ENCODE results near the gene SMIM43.

Gene SMIM43

DNA sequence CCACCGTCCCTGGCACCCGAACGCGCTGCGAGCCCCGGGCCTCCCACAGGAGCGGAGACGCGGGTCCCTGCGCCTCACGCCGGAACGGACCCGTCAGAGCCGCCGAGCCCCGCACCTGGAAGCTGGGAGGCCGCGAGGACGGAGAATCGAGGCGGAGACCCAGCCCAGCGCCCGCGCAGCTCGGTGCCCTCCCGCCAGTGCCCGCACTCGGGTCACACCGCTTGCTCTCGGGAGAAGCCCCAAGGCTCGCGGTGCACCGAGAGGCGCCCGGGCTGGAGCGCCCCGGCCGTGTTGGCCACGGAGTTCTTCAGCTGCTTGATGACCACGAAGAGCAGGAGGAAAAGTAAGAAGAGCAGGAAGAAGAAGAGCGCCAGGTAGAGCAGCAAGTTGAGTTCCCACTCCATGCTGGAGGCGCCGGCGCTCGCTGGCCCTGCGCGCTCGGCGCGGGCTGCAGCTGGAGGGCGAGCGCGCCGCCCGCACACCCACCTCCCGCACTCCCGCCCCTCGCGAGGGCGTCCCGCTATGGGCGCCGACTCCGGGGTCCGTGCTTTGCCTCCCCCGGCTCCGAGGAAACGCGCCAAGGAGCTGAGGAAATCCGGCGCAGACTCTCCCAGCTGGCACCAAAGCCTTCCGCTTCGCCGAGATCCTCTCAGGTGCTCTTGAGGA lies at the start of gene SMIM43:
Gene SMIM43, minus strand, starts transcription at position 463 of the 666 bp plus-strand sequence. Its CDS starts 59 bp downstream, at position 404.
- ChIA-PET CTCF (no interaction called here), POLR2A (ENCODE audit: low non-redundant PET) (no interaction called here)
- no peak within 1 kb of the TSS for H3K27ac ChIP-seq
- peak; percentile 5 for DNase-seq (ENCODE audit: low spot score)
- TF ChIP-seq, protein P1, sequence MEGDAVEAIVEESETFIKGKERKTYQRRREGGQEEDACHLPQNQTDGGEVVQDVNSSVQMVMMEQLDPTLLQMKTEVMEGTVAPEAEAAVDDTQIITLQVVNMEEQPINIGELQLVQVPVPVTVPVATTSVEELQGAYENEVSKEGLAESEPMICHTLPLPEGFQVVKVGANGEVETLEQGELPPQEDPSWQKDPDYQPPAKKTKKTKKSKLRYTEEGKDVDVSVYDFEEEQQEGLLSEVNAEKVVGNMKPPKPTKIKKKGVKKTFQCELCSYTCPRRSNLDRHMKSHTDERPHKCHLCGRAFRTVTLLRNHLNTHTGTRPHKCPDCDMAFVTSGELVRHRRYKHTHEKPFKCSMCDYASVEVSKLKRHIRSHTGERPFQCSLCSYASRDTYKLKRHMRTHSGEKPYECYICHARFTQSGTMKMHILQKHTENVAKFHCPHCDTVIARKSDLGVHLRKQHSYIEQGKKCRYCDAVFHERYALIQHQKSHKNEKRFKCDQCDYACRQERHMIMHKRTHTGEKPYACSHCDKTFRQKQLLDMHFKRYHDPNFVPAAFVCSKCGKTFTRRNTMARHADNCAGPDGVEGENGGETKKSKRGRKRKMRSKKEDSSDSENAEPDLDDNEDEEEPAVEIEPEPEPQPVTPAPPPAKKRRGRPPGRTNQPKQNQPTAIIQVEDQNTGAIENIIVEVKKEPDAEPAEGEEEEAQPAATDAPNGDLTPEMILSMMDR (conservative IDR thresholded peaks at IDR 0.05; ENCODE audit: low read depth) = no peak

DNA sequence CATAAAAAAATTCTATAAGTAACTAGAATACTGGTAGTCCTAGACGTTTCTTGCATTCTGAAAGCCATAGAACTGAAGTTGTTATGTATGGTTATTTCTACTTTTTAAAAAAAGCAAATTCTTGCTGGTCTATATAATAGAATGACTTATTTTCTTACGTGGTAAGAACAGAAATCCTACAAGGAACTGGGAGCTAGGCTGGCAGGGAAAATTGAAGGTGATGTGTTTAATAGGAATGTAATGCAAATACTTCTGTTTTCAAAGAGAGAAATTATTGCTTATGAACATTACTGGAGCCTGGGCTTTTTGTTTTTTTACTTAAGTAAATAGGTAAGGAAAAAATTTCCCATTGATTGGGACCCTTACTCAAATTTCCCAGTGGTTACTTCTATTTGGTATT lies 49.8 kb upstream of the SMIM43 start:
- H3K27ac ChIP-seq = no peak overlapping the region
- no peak for DNase-seq (ENCODE audit: low spot score)
- TF ChIP-seq, protein P1 (conservative IDR thresholded peaks at IDR 0.05; ENCODE audit: low read depth) = no peak
- POLR2A ChIA-PET (ENCODE audit: low non-redundant PET) = no interaction called here
- CTCF ChIA-PET = no interaction called here

DNA sequence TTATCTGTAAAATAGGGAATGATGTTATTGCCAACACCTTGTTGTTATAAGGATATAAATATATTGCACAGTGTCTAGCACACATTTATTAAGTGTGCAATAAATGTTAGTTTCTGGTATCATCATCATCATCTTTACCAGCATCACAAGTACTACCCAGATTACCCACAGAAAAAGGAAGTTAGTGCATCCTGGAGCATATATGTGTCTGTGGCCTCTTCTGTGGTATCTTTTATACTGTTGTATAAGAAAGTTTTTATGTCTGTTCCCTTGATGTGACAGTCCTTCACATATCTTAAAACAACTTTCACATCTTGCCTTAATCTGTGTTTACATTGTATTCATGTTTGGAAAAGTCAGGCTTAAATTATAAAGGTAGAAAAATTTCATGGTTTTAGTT lies 46.2 kb upstream of the SMIM43 start:
- CTCF ChIA-PET = no interaction called here
- no peak overlapping the region for H3K27ac ChIP-seq
- POLR2A ChIA-PET (ENCODE audit: low non-redundant PET) = no interaction called here
- no peak for DNase-seq (ENCODE audit: low spot score)
- TF ChIP-seq, protein P1 (conservative IDR thresholded peaks at IDR 0.05; ENCODE audit: low read depth) = no peak

DNA sequence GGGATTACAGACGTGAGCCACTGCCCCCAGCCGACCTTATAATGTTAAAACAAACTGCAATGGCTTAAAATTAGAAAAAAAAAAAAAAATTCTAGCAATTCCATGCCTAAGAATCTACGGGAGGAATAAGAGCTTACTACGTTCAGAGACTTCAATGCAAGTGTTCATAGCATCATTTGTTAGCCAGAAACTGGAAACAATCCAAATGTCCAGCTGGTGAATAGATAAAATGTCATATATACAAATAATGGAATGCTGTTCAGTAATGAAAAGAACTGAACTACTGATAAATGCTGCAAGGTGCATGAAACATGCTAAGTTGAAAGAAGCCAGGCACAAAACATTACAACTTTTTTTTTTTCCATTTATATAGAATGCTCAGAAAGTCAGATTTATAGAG lies 41.4 kb upstream of the SMIM43 start:
- CTCF ChIA-PET = no interaction called here

DNA sequence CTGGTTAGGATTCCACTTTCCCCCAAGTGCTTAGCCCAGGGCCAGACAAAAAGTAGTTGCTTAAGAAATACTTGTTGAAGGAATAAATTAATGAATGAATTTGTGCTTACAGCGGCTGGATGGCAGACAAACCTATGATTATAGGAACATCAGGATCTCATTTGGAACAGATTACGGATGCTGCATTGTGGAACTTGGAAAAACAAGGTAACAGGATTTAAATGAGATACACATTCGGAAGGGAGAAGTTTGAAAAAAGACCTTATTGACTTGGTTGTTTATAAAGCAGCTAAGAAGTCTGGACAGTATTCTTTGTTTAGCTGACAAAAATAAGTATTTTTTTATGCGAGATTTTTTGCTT lies 36.7 kb upstream of the SMIM43 start:
- POLR2A ChIA-PET (ENCODE audit: low non-redundant PET) = no interaction called here
- no peak for DNase-seq (ENCODE audit: low spot score)
- H3K27ac ChIP-seq = peak overlapping the region; percentile 87
- TF ChIP-seq, protein P1 (conservative IDR thresholded peaks at IDR 0.05; ENCODE audit: low read depth) = no peak
- CTCF ChIA-PET = interaction anchor here (1.7 kb wide), 1 partner anchor 23 kb away, joined by 7 read pairs; no protein-coding TSS in a partner anchor

More for the DNA sequence above, 41.4 kb upstream of the SMIM43 start:
- H3K27ac ChIP-seq = no peak overlapping the region
- TF ChIP-seq, protein P1 (conservative IDR thresholded peaks at IDR 0.05; ENCODE audit: low read depth) = no peak
- no peak for DNase-seq (ENCODE audit: low spot score)
- POLR2A ChIA-PET (ENCODE audit: low non-redundant PET) = no interaction called here

DNA sequence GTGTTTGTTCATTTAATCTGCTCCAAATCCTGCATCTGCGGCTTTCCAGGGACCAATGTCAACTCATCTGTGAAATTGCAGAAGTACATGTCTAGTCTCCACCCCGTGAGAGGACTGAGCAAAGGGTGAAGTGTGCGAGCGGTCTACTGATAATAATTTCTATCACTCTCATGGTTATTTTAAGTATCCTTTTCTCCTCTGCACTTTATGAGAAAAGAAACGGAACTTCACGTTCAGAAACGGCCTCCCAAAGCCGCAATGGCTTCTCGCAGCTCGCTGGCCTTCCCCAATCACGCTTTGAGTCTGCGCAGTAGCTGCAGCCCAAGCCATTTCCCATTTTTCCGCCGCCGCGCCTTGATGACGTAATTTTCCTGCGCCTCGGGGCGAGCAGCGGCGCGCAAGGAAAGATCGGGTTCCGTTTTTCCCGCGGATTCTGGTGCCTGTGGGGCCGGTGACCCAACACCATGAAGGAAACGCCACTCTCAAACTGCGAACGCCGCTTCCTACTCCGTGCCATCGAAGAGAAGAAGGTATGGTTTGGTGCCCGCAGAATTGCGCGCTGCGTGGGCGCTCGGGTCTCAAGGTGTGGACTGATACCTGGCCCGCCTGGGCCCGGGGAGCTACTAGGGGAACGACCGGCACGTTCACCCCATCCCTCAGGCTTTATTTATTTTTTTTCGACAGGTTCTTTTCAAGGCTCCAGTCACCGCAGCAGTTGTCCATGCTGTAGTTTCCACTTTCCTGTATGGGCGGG lies 36.2 kb upstream of the SMIM43 start, which contains the start of gene EXOSC9:
Gene EXOSC9, plus strand, starts transcription at position 363 of the 754 bp plus-strand sequence. Its CDS starts 102 bp downstream, at position 465.
- ChIA-PET CTCF (interaction anchor here (1.7 kb wide), 1 partner anchor 24 kb away, joined by 7 read pairs; no protein-coding TSS in a partner anchor), POLR2A (ENCODE audit: low non-redundant PET) (interaction anchor here (0.6 kb wide), 1 partner anchor 18 kb away, joined by 5 read pairs; no protein-coding TSS in a partner anchor)
- TF ChIP-seq, protein P1 (conservative IDR thresholded peaks at IDR 0.05; ENCODE audit: low read depth) = no peak
- DNase-seq (ENCODE audit: low spot score) = peak; percentile 82
- H3K27ac ChIP-seq = peak within 1 kb of the TSS; percentile 87
